ENCODE results near the gene PTPN21.

Gene PTPN21

GRCh38 chr14:88597601-88598000 lies 42.8 kb upstream of the PTPN21 start (continued):
- TF ChIP-seq CTCF (tag by site-specific recombination; IDR thresholded peaks at IDR 0.05), result no peak
- no peak for TF ChIP-seq ZSCAN30 (tag by site-specific recombination; IDR thresholded peaks at IDR 0.05)
- no peak for TF ChIP-seq ZNF785 (tag by site-specific recombination; IDR thresholded peaks at IDR 0.05)
- no peak for TF ChIP-seq ZBTB7A (tag by site-specific recombination; IDR thresholded peaks at IDR 0.05; ENCODE audit: low read depth)
- TF ChIP-seq KLF1 (tag by site-specific recombination; IDR thresholded peaks at IDR 0.05), result no peak
- no peak for TF ChIP-seq ZNF266 (tag by site-specific recombination; IDR thresholded peaks at IDR 0.05; ENCODE audit: low read depth)
- TF ChIP-seq, protein P1, sequence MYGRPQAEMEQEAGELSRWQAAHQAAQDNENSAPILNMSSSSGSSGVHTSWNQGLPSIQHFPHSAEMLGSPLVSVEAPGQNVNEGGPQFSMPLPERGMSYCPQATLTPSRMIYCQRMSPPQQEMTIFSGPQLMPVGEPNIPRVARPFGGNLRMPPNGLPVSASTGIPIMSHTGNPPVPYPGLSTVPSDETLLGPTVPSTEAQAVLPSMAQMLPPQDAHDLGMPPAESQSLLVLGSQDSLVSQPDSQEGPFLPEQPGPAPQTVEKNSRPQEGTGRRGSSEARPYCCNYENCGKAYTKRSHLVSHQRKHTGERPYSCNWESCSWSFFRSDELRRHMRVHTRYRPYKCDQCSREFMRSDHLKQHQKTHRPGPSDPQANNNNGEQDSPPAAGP (tag by site-specific recombination; IDR thresholded peaks at IDR 0.05), result no peak
- TF ChIP-seq ZBTB20 (tag by site-specific recombination; IDR thresholded peaks at IDR 0.05), result no peak
- TF ChIP-seq ZNF548 (tag by site-specific recombination; IDR thresholded peaks at IDR 0.05), result no peak
- TF ChIP-seq PRDM4 (tag by site-specific recombination; IDR thresholded peaks at IDR 0.05), result no peak
- TF ChIP-seq ZNF19 (tag by site-specific recombination; IDR thresholded peaks at IDR 0.05; ENCODE audit: low read depth), result no peak

DNA sequence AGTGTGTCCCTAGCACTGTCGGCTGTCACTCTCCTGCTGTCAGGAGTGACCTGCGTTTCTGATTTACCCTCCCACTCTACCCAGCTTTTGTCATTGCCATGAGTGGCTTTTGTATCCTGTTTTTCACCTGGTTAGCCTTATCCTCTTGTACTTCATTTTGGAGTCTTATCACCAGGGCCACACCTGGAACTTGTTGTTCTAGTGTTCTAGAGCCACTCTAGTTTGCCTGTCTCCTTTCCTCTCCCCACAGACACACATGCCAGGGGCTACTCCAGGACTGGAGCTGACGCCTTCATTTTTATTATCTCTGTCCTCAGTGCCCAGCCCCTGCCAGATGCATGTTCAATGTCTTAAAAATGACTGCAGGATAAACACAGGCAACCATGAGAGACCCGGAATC lies 42.2 kb upstream of the PTPN21 start:
- POLR2A ChIA-PET, result no interaction called here
- Histone ChIP-seq H3K4me3 (ENCODE audit: low read depth, low read length) (no peak overlapping the region), H3K4me1 (ENCODE audit: control insufficient read depth, insufficient read depth, low read length) (0 out of 2 replicates have a peak, but pooled peaks cover 3% of the 10 kb centered on the region), H3K36me3 (ENCODE audit: control insufficient read depth in 2 of 2, insufficient read depth in 1 of 2, low read length in 2 of 2) (peaks cover 43 to 95% of the 10 kb centered on the region in 2 experiments), H3K9me3 (ENCODE audit: control insufficient read depth, insufficient read depth, low read depth, low read length) (no peaks in the 10 kb centered on the region), H3K27ac (ENCODE audit: extremely low read depth, low read depth, low read length) (no peak overlapping the region)
- TF ChIP-seq ZFHX2 (tag by site-specific recombination; conservative IDR thresholded peaks at IDR 0.05) (no peak), ZNF350 (tag by site-specific recombination; IDR thresholded peaks at IDR 0.05) (no peak), FEZF1 (tag by site-specific recombination; IDR thresholded peaks at IDR 0.05) (no peak), ZFP37 (tag by site-specific recombination; IDR thresholded peaks at IDR 0.05) (no peak), REPIN1 (tag by site-specific recombination; IDR thresholded peaks at IDR 0.05; ENCODE audit: low read depth) (no peak)
- CTCF ChIA-PET, result no interaction called here

DNA sequence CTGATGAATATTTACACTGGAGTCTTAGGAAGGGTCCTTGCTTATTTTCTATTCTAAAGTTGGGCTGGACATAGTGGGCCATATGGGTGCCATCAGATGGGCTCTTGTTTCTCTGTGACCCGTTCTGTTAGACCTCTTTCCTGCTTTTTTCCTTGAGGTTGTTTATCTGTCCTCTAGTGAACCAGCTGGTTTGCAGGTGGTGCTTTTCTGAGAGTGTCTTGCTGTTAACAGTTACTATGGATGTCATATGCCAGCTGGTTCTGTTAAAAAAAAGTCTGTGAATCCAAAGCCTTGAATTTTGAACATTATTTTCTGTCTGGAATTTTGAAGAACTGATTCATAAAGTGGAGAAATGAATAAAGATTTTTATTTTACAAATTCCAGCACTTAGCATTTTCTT lies 37.2 kb upstream of the PTPN21 start:
- Histone ChIP-seq H3K9me3 (ENCODE audit: control insufficient read depth, insufficient read depth, low read depth, low read length) (no peaks in the 10 kb centered on the region), H3K36me3 (ENCODE audit: control insufficient read depth in 2 of 2, insufficient read depth in 1 of 2, low read length in 2 of 2) (peaks cover 58 to 90% of the 10 kb centered on the region in 2 experiments), H3K4me1 (ENCODE audit: control insufficient read depth, insufficient read depth, low read length) (no peaks in the 10 kb centered on the region), H3K4me3 (ENCODE audit: low read depth, low read length) (no peak overlapping the region), H3K27ac (ENCODE audit: extremely low read depth, low read depth, low read length) (no peak overlapping the region)
- POLR2A ChIA-PET, result no interaction called here
- CTCF ChIA-PET, result no interaction called here
- no peak for TF ChIP-seq ZNF24 (tag by site-specific recombination; IDR thresholded peaks at IDR 0.05)
- no peak for TF ChIP-seq ZNF266 (tag by site-specific recombination; IDR thresholded peaks at IDR 0.05; ENCODE audit: low read depth)
- no peak for TF ChIP-seq SP2 (tag by site-specific recombination; IDR thresholded peaks at IDR 0.05)
- TF ChIP-seq GLI2 (tag by site-specific recombination; IDR thresholded peaks at IDR 0.05; ENCODE audit: borderline replicate concordance, low read depth), result no peak
- TF ChIP-seq ZNF768 (tag by site-specific recombination; IDR thresholded peaks at IDR 0.05), result no peak
- TF ChIP-seq, protein P2, sequence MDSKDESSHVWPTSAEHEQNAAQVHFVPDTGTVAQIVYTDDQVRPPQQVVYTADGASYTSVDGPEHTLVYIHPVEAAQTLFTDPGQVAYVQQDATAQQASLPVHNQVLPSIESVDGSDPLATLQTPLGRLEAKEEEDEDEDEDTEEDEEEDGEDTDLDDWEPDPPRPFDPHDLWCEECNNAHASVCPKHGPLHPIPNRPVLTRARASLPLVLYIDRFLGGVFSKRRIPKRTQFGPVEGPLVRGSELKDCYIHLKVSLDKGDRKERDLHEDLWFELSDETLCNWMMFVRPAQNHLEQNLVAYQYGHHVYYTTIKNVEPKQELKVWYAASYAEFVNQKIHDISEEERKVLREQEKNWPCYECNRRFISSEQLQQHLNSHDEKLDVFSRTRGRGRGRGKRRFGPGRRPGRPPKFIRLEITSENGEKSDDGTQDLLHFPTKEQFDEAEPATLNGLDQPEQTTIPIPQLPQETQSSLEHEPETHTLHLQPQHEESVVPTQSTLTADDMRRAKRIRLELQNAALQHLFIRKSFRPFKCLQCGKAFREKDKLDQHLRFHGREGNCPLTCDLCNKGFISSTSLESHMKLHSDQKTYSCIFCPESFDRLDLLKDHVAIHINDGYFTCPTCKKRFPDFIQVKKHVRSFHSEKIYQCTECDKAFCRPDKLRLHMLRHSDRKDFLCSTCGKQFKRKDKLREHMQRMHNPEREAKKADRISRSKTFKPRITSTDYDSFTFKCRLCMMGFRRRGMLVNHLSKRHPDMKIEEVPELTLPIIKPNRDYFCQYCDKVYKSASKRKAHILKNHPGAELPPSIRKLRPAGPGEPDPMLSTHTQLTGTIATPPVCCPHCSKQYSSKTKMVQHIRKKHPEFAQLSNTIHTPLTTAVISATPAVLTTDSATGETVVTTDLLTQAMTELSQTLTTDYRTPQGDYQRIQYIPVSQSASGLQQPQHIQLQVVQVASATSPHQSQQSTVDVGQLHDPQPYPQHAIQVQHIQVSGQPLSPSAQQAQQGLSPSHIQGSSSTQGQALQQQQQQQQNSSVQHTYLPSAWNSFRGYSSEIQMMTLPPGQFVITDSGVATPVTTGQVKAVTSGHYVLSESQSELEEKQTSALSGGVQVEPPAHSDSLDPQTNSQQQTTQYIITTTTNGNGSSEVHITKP (tag by site-specific recombination; IDR thresholded peaks at IDR 0.05), result no peak
- no peak for TF ChIP-seq TCF7L2 (IDR thresholded peaks at IDR 0.05; ENCODE audit: borderline replicate concordance, low read depth, low read length)
- TF ChIP-seq ZNF596 (tag by site-specific recombination; IDR thresholded peaks at IDR 0.05), result no peak
- TF ChIP-seq ZNF692 (tag by site-specific recombination; IDR thresholded peaks at IDR 0.05), result no peak
